CD4-positive, alpha-beta T cell (primary cell): ENCODE measurements around the gene TMEM89. TPM values are rescaled to one million over a fixed set of nuclear protein-coding genes. Genes with fewer than 3 reads are reported as not detected.

Experiments
- ATAC-seq: fragments of 200-7000 bp; cut with Tn5 transposase; one replicate; pipeline ENCODE4 v1.10.0; 2022; ENCODE audit warnings: mild to moderate bottlenecking; ENCODE audit not compliant: poor library complexity
- CTCF ChIA-PET: fragments of 350-600 bp; sonication (Branson Sonifier 250); formaldehyde crosslinking; loops from one replicate; lab custom pipeline; 2021; ENCODE audit warnings: antibody characterized with exemption, inconsistent platforms; lab: Charles Lee
- POLR2A ChIA-PET: fragments of 350-600 bp; sonication (Branson Sonifier 250); formaldehyde crosslinking; loops from one replicate; lab custom pipeline; 2021; ENCODE audit warnings: antibody characterized with exemption, inconsistent platforms; lab: Charles Lee
- DNase-seq, 14 experiments: peaks; one replicate each; pipeline ENCODE4 v3.0.0-alpha.2; 2013 to 2020; ENCODE audit warnings: mixed read lengths in 2 of 14
- H3K27ac ChIP-seq, 2 donors: one replicate each; pipeline versions ENCODE4 v1.5.1 to v1.7.0; 2013; ENCODE audit warnings: low read length in 2 of 2, low read depth in 1 of 2, mild to moderate bottlenecking in 1 of 2
- H3K27me3 ChIP-seq, 2 experiments: 1 replicate in 1 of 2; 2 replicates in 1 of 2; pipeline versions ENCODE4 v1.6.1 to v1.7.0; 2013; ENCODE audit warnings: low read length in 2 of 2, control low read depth in 1 of 2, mild to moderate bottlenecking in 1 of 2, moderate library complexity in 1 of 2; ENCODE audit not compliant: insufficient read depth in 2 of 2, control insufficient read depth in 1 of 2
- H3K36me3 ChIP-seq: one replicate; pipeline ENCODE4 v1.6.1; 2013; ENCODE audit warnings: low read length, control low read depth; ENCODE audit not compliant: insufficient read depth
- H3K4me1 ChIP-seq: one replicate; pipeline ENCODE4 v1.6.1; 2013; ENCODE audit warnings: low read length, control low read depth; ENCODE audit not compliant: insufficient read depth
- H3K4me3 ChIP-seq: one replicate; pipeline ENCODE4 v1.5.1; 2013; ENCODE audit warnings: mild to moderate bottlenecking, low read length, moderate library complexity
- H3K9me3 ChIP-seq, 2 experiments: 1 replicate in 1 of 2; 2 replicates in 1 of 2; pipeline versions ENCODE4 v1.6.1 to v1.7.0; 2013; ENCODE audit warnings: low read length in 2 of 2, mild to moderate bottlenecking in 2 of 2, control low read depth in 1 of 2, moderate library complexity in 1 of 2; ENCODE audit not compliant: control insufficient read depth in 1 of 2, insufficient read depth in 1 of 2
- H3K27ac Mint-ChIP-seq: one replicate; pipeline ENCODE4 v1.8.0; 2020; ENCODE audit warnings: mixed read lengths
- H3K27me3 Mint-ChIP-seq: one replicate; pipeline ENCODE4 v1.8.0; 2021; ENCODE audit warnings: mixed read lengths
- H3K36me3 Mint-ChIP-seq: one replicate; pipeline ENCODE4 v1.8.0; 2021; ENCODE audit warnings: low read depth, mixed read lengths
- H3K4me1 Mint-ChIP-seq: one replicate; pipeline ENCODE4 v1.8.0; 2021; ENCODE audit warnings: low read depth, mixed read lengths
- H3K4me3 Mint-ChIP-seq: one replicate; pipeline ENCODE4 v1.8.0; 2020; ENCODE audit warnings: mild to moderate bottlenecking, mixed read lengths
- H3K9me3 Mint-ChIP-seq: one replicate; pipeline ENCODE4 v1.8.0; 2020; ENCODE audit warnings: mixed read lengths
- intact Hi-C, 2 experiments: fragments of 100-400 bp; cut with DNase I in 1 of 2; cut with micrococcal nuclease in 1 of 2; formaldehyde crosslinking; loops; one replicate each; pipeline versions ENCODE4 v1.15.1 to v1.9.0; 2023 to 2025; cut with DNase I, micrococcal nuclease
- polyA plus RNA-seq, 2 donors: library from polyadenylated mRNA; unstranded; fragments of 120-200 nt; gene quantifications; one replicate each; pipeline ENCODE4 v1.2.1, GENCODE V29; 2013
- total RNA-seq, 174 experiments: library from RNA in 2 of 174; stranded (reverse) in 2 of 174; gene quantifications; one replicate each; pipeline ENCODE4 v1.2.3 and lab custom pipeline; 2021 to 2026
- TF ChIP-seq, protein P1 (sequence below): fragments of 200-600 bp; IDR thresholded peaks from one replicate; pipeline ENCODE4 v1.8.0; 2022; ENCODE audit warnings: antibody characterized with exemption, mild to moderate bottlenecking

Gene TMEM89, protein sequence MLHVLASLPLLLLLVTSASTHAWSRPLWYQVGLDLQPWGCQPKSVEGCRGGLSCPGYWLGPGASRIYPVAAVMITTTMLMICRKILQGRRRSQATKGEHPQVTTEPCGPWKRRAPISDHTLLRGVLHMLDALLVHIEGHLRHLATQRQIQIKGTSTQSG
- not detected for total RNA-seq
- polyA plus RNA-seq (2013, experiment 1 of 2): not detected
- 0.07 TPM for polyA plus RNA-seq (2013, experiment 2 of 2)
- 0 to 0.36 (median 0.05) reads per million in 172 experiments for total RNA-seq (lab: John Stamatoyannopoulos, UW)

DNA sequence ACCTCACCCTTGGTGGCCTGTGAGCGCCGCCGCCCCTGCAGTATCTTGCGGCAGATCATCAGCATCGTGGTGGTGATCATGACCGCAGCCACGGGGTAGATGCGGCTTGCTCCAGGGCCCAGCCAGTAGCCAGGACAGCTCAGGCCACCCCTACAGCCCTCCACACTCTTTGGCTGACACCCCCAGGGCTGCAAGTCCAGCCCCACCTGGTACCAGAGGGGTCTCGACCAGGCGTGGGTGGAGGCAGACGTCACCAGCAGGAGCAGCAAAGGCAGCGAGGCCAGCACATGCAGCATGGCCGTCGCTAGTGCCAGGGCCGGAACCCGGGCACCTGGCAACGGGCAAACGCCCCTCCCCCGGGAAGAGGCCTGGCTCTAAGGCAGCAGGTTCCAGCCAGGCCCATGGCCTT lies at the start of gene TMEM89:
TSS of gene TMEM89 (minus strand) at position 309 of the 409 bp plus-strand sequence. CDS start at position 296, 13 bp downstream.
- Histone ChIP-seq H3K27ac (no peak within 1 kb of the TSS), H3K36me3 (peaks cover 3% of the 10 kb centered on the region), H3K4me3 (no peak within 1 kb of the TSS), H3K27me3 (no peaks in the 10 kb centered on the region), H3K4me1 (peaks cover 8% of the 10 kb centered on the region), H3K9me3 (peaks cover 20 to 32% of the 10 kb centered on the region in 2 experiments)
- Mint-ChIP-seq H3K9me3 (no peaks in the 10 kb centered on the region), H3K4me3 (no peak within 1 kb of the TSS), H3K27ac (no peak within 1 kb of the TSS), H3K36me3 (peaks cover 2% of the 10 kb centered on the region), H3K4me1 (peaks cover 4% of the 10 kb centered on the region), H3K27me3 (no peaks in the 10 kb centered on the region)
- ChIA-PET POLR2A (no interaction called here), CTCF (no interaction called here)
- ATAC-seq (no peak), DNase-seq (no peak)
- TF ChIP-seq, protein P1, sequence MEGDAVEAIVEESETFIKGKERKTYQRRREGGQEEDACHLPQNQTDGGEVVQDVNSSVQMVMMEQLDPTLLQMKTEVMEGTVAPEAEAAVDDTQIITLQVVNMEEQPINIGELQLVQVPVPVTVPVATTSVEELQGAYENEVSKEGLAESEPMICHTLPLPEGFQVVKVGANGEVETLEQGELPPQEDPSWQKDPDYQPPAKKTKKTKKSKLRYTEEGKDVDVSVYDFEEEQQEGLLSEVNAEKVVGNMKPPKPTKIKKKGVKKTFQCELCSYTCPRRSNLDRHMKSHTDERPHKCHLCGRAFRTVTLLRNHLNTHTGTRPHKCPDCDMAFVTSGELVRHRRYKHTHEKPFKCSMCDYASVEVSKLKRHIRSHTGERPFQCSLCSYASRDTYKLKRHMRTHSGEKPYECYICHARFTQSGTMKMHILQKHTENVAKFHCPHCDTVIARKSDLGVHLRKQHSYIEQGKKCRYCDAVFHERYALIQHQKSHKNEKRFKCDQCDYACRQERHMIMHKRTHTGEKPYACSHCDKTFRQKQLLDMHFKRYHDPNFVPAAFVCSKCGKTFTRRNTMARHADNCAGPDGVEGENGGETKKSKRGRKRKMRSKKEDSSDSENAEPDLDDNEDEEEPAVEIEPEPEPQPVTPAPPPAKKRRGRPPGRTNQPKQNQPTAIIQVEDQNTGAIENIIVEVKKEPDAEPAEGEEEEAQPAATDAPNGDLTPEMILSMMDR: no peak
- intact Hi-C loops: no loop called here

DNA sequence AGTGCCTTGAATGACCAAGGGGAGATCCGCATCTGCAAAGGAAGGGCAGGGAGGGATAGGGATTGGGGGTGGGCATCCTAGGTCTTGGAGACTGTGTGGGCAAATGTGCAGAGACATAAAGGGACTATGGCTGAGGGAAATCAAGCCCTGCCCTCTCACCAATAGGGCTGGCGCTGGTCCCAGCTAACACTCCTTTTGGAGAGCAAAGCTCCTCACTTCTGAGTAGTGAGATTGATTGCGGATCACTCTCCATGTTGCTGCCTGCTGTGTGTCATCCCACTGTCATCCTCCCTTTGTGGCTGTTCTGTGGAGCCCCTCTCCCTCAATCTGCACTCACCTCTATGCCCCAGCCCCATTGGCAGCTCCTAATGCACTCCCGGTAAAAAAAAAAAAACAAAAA lies 43.4 kb upstream of the TMEM89 start:
- Histone ChIP-seq H3K36me3 (no peaks in the 10 kb centered on the region), H3K27ac (no peak overlapping the region), H3K9me3 (peaks cover 0 to 41% of the 10 kb centered on the region in 2 experiments), H3K27me3 (peaks cover 31 to 37% of the 10 kb centered on the region in 2 experiments), H3K4me1 (peaks cover 36% of the 10 kb centered on the region), H3K4me3 (no peak overlapping the region)
- intact Hi-C loops: no loop called here
- no peaks in the 10 kb centered on the region for H3K9me3 Mint-ChIP-seq
- H3K4me1 Mint-ChIP-seq: no peaks in the 10 kb centered on the region
- no peak overlapping the region for H3K27ac Mint-ChIP-seq
- ChIA-PET POLR2A (interaction anchor here (0.6 kb wide), 1 partner anchor 12 kb away, joined by 3 read pairs; no protein-coding TSS in a partner anchor), CTCF (interaction anchor here (1.2 kb wide), 1 partner anchor 21 kb away, joined by 4 read pairs; the partner anchor contains the start of gene NCKIPSD)
- H3K4me3 Mint-ChIP-seq: no peak overlapping the region
- H3K36me3 Mint-ChIP-seq: no peaks in the 10 kb centered on the region
- TF ChIP-seq, protein P1: no peak
- H3K27me3 Mint-ChIP-seq: peaks cover 35% of the 10 kb centered on the region
- DNase-seq (no peak), ATAC-seq (no peak)

DNA sequence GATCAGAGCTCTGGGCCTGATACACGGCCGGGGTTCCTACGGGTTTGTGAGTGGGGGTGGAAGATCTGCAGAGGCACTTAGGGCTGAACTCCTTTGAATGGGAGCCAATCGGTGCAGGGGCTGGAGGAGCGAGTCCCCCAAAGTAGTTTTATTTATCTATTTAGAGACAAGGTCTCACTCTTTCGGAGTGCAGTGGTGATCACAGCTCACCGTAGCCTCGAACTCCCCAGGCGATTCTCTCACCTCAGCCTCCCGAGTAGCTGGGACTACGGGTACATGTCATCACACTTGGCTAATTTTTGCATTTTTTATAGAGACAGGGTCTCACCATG lies 42.7 kb upstream of the TMEM89 start:
- H3K27me3 ChIP-seq: peaks cover 35 to 37% of the 10 kb centered on the region in 2 experiments
- CTCF ChIA-PET: interaction anchor here (1.2 kb wide), 1 partner anchor 22 kb away, joined by 4 read pairs; the partner anchor contains the start of gene NCKIPSD
- peak overlapping the region; percentile 61 for H3K4me3 ChIP-seq

More for the DNA sequence above, 42.7 kb upstream of the TMEM89 start:
- no peaks in the 10 kb centered on the region for H3K9me3 Mint-ChIP-seq
- H3K4me1 Mint-ChIP-seq: no peaks in the 10 kb centered on the region
- DNase-seq (no peak), ATAC-seq (no peak)
- peaks cover 41% of the 10 kb centered on the region for H3K27me3 Mint-ChIP-seq
- H3K36me3 Mint-ChIP-seq: no peaks in the 10 kb centered on the region
- Histone ChIP-seq H3K9me3 (peaks cover 0 to 41% of the 10 kb centered on the region in 2 experiments), H3K27ac (no peak overlapping the region), H3K36me3 (no peaks in the 10 kb centered on the region), H3K4me1 (peaks cover 36% of the 10 kb centered on the region)
- intact Hi-C loops: no loop called here
- TF ChIP-seq, protein P1: peak; percentile 10
- POLR2A ChIA-PET: interaction anchor here (0.6 kb wide), 1 partner anchor 13 kb away, joined by 3 read pairs; no protein-coding TSS in a partner anchor
- H3K4me3 Mint-ChIP-seq: no peak overlapping the region
- no peak overlapping the region for H3K27ac Mint-ChIP-seq
